Mucosa of descending colon (tissue), 3 donors: ENCODE results near the gene ZDHHC21. TPM values are rescaled to one million over a fixed set of nuclear protein-coding genes. Genes with fewer than 3 reads are reported as not detected.
"Not testable (repeated sequence)": the region's sequence is repeated elsewhere in the genome, so short reads cannot be mapped to it uniquely, and the experiment has no call there.

ENCODE experiments used
- ATAC-seq: fragments of 200-7000 bp; cut with Tn5 transposase; one replicate; pipeline ENCODE4 v1.9.1; 2020; ENCODE audit warnings: mild to moderate bottlenecking, moderate library complexity
- DNase-seq, 3 donors: peaks; one replicate each; pipeline ENCODE4 v3.0.0-alpha.2; 2020
- H3K36me3 ChIP-seq: fragments of 200-600 bp; one replicate; pipeline ENCODE4 v1.8.0; 2021; ENCODE audit warnings: low read depth, mild to moderate bottlenecking
- H3K4me1 ChIP-seq: fragments of 200-600 bp; one replicate; pipeline ENCODE4 v1.8.0; 2021; ENCODE audit warnings: low read depth, mild to moderate bottlenecking
- H3K4me3 ChIP-seq: fragments of 200-600 bp; one replicate; pipeline ENCODE4 v1.8.0; 2021; ENCODE audit warnings: mild to moderate bottlenecking
- H3K9me3 ChIP-seq: fragments of 200-600 bp; one replicate; pipeline ENCODE4 v1.8.0; 2021; ENCODE audit warnings: mild to moderate bottlenecking
- intact Hi-C, 2 donors: fragments of 100-400 bp; cut with DNase I in 1 of 2; cut with micrococcal nuclease in 1 of 2; formaldehyde crosslinking; loops; one replicate each; pipeline versions ENCODE4 v1.11.0 to v1.11.1; 2022; cut with DNase I, micrococcal nuclease
- total RNA-seq, 3 donors: library from RNA; stranded (reverse); fragmentation: NEBNext Ultra II Directional in 2 of 3; extraction: Animal tissue kit (Norgen Biotek cat#: 25700) in 2 of 3; gene quantifications; one replicate each; pipeline versions ENCODE4 v1.2.1 to v1.2.4, GENCODE V29; 2021 to 2023
- TF ChIP-seq, protein P1 (sequence below): fragments of 200-600 bp; IDR thresholded peaks from one replicate; pipeline ENCODE4 v1.8.0; 2022; ENCODE audit warnings: antibody characterized with exemption, mild to moderate bottlenecking
- donor health status: DM: no; HTN: no; CAD: no; lungs with moderate emphysema.
- donor health status: DM: no; HTN: no; CAD: no.
- donor health status: DM: no; HTN: yes; CAD: no.

ZDHHC21 gene
- total RNA-seq, 3 donors from 2014 or later, result 11.5 to 16.7 (median 16.6) TPM

- H3K4me1 ChIP-seq, result no peaks in the 10 kb centered on the region
- no peak overlapping the region for H3K4me3 ChIP-seq
- no peaks in the 10 kb centered on the region for H3K36me3 ChIP-seq
- no peak for ATAC-seq
- no peak for DNase-seq
- intact Hi-C loops, result no loop called here
- no peaks in the 10 kb centered on the region for H3K9me3 ChIP-seq
- TF ChIP-seq, protein P1, sequence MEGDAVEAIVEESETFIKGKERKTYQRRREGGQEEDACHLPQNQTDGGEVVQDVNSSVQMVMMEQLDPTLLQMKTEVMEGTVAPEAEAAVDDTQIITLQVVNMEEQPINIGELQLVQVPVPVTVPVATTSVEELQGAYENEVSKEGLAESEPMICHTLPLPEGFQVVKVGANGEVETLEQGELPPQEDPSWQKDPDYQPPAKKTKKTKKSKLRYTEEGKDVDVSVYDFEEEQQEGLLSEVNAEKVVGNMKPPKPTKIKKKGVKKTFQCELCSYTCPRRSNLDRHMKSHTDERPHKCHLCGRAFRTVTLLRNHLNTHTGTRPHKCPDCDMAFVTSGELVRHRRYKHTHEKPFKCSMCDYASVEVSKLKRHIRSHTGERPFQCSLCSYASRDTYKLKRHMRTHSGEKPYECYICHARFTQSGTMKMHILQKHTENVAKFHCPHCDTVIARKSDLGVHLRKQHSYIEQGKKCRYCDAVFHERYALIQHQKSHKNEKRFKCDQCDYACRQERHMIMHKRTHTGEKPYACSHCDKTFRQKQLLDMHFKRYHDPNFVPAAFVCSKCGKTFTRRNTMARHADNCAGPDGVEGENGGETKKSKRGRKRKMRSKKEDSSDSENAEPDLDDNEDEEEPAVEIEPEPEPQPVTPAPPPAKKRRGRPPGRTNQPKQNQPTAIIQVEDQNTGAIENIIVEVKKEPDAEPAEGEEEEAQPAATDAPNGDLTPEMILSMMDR, result no peak
Measured at GRCh38 chr9:14678776-14679175, 14.5 kb downstream of the ZDHHC21 start.

DNA sequence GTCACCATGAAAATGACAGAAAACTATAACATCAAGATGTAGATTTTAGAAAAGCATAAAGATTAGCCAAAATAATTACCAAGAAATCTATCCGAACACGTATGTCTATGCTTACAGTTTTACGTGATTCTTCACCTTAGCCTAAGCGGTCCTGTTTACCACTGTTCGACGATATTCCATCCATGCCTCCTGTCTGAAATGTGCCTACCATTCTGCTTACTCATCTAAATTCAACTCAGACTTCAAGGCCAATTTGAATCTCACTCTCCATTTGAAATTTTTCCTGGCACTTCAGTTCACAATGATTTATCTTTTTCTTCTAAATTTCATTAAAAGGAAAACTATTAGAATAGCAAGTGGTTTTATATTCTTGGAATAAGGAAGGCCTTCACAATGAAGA, 15.4 kb downstream of the ZDHHC21 start:
- H3K4me3 ChIP-seq, result no peak overlapping the region
- TF ChIP-seq, protein P1, result no peak
- DNase-seq (no peak), ATAC-seq (no peak)
- no peaks in the 10 kb centered on the region for H3K4me1 ChIP-seq
- H3K36me3 ChIP-seq, result no peaks in the 10 kb centered on the region
- intact Hi-C loops, result no loop called here
- no peaks in the 10 kb centered on the region for H3K9me3 ChIP-seq

DNA sequence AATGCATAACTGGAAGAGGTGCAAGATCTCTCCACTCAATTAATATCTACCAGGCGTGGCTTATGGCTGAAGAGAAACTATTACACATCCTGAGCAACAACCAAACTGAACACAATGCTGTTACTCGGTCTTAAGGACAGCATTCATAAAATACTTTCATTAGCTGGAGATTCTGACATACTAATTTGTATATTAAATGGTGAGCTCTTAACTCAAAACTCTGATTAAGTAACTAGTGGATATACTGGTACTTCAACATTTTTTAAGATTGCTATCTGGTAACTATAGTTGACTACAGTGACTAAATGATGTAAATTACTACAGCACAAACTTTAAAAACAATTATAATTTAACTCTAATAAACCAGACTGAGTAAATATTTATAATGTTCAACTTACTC, 15.8 kb downstream of the ZDHHC21 start:
- ATAC-seq, result no peak

GRCh38 chr9:14674630-14675029, 18.6 kb downstream of the ZDHHC21 start:
- ATAC-seq (no peak), DNase-seq (no peak)
- no peaks in the 10 kb centered on the region for H3K36me3 ChIP-seq
- intact Hi-C loops, result no loop called here
- H3K4me1 ChIP-seq, result no peaks in the 10 kb centered on the region
- H3K4me3 ChIP-seq, result no peak overlapping the region
- no peaks in the 10 kb centered on the region for H3K9me3 ChIP-seq
- TF ChIP-seq, protein P1, result no peak

More for the DNA sequence above, 15.8 kb downstream of the ZDHHC21 start:
- no peaks in the 10 kb centered on the region for H3K9me3 ChIP-seq
- intact Hi-C loops, result no loop called here
- H3K4me3 ChIP-seq, result no peak overlapping the region
- DNase-seq, result no peak
- TF ChIP-seq, protein P1, result no peak
- no peaks in the 10 kb centered on the region for H3K4me1 ChIP-seq
- H3K36me3 ChIP-seq, result no peaks in the 10 kb centered on the region

DNA sequence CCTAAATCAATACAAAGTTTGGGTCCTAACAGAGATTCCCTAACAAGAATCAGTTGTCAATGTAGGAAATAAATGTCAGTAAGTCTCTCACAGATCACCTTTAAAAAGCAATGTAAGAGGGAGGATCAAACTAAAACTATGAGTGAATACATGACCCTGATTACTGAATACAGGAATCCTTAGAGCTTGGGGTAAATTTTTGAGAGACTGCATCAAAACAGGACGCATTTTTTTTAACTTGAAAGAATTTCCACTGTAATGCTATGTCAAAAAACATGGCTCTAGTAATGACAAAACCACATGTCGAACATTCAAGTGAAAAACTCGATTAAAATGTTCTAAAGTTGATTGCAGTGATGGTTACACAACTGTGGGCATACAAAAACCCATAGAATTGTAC, 21.9 kb downstream of the ZDHHC21 start:
- H3K4me3 ChIP-seq, result no peak overlapping the region
- H3K4me1 ChIP-seq, result no peaks in the 10 kb centered on the region
- TF ChIP-seq, protein P1, result no peak
- intact Hi-C loops, result no loop called here
- H3K36me3 ChIP-seq, result no peaks in the 10 kb centered on the region
- no peaks in the 10 kb centered on the region for H3K9me3 ChIP-seq
- ATAC-seq (no peak), DNase-seq (no peak)

DNA sequence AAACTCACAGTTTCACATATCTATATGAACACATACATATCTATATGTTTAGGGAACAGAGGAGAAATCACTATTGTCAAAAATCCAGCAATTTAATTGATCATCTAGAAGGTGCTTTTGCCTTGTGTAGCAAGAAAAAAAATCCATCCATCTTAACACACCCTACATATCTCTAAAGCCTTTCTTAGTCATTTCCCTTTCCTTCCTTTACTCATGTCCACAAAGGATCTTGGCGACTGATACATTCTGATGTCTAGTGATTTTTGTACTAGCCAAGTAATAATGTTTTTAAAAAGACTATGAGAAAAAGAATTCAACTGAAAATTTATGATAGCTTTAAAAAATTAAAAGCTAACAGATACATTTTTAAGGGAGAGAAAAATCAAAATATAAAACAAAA, 22.5 kb downstream of the ZDHHC21 start:
- no peaks in the 10 kb centered on the region for H3K9me3 ChIP-seq
- ATAC-seq, result no peak
- H3K4me1 ChIP-seq, result no peaks in the 10 kb centered on the region
- no peak overlapping the region for H3K4me3 ChIP-seq
- intact Hi-C loops, result no loop called here
- no peaks in the 10 kb centered on the region for H3K36me3 ChIP-seq
- TF ChIP-seq, protein P1, result no peak
- DNase-seq, result no peak

- H3K9me3 ChIP-seq, H3K4me1 ChIP-seq, DNase-seq, H3K36me3 ChIP-seq, H3K4me3 ChIP-seq, ATAC-seq, intact Hi-C loops: not testable (repeated sequence)
Measured at GRCh38 chr9:14664022-14664421, 29.2 kb downstream of the ZDHHC21 start.
